HG02798 (cell line): ENCODE measurements around the gene MALT1.

ENCODE experiments used
- ATAC-seq: cut with Tn5 transposase; IDR thresholded peaks from one replicate; pipeline ENCODE4 v1.9.1; 2021; ENCODE audit warnings: mild to moderate bottlenecking; ENCODE audit not compliant: unreplicated experiment, poor library complexity

Gene MALT1

GRCh38 chr18:58793361-58793760 is 122.1 kb downstream of the MALT1 start:
- ATAC-seq = no peak

- ATAC-seq = no peak
These were observed 125.0 kb downstream of the MALT1 start for GRCh38 chr18:58796220-58796619.

DNA sequence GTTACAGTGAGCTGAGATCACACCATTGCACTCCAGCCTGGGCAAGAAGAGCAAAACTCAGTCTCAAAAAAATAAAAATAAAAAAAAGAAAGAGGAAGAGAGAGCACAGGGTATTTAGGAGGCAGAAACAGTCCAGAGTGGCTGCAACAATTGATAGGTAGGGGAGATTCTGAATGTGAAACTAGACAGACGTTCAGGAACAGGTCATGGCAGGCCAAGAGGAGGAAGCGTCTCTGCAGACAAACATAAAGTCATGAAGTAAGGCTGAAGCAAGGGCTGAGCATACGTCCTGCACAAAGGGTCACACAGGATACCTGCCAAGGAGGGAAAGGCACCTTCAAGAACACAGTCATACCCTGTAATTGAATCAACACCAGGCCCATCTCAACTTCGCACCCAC is 129.3 kb downstream of the MALT1 start:
- peak; percentile 90 for ATAC-seq

DNA sequence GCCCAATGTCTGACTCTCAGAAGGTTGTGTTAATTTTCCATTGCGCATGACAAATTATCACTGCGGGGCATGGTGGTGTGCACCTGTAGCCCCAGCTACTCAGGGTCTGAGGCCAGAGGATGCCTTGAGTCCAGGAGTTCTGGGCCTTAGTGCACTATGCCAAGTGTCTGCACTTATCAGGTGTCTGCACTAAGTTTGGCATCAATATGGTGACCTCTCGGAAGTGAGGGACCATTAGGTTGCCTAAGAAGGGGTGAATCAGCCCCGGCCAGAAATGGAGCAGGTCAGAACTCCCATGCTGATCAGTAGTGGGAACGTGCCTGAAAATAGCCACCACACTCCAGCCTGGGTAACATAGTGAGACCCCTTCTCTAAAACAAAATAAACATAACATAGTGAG is 131.7 kb downstream of the MALT1 start:
- ATAC-seq = no peak

DNA sequence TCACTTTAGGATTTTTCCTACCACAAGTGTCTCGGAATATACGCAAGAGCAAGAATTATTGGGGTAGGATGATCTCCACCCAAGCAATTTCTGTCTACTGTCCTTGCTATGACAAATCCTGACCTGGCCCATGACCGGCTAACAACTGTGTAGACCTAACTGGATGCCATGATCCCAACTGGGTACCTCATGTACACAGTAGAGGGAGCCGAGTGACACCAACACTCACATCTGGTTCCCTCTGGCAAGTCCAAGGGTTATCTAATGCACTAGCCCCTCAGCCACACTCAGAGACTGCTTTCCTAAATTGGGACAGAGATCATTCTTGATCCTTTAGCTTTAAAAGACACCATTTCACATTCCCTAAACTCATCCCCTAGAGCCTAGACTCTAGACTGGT is 132.7 kb downstream of the MALT1 start:
- ATAC-seq = no peak
